K562 (cell line): ENCODE measurements around the gene TPX2. TPM values are rescaled to one million over a fixed set of nuclear protein-coding genes. Genes with fewer than 3 reads are reported as not detected.

Experiments
- ATAC-seq: fragments of 200-7000 bp; cut with Tn5 transposase; 3 replicates; pipeline ENCODE4 v1.9.1; 2020; ENCODE audit warnings: moderate library complexity
- BruUV-seq: library from RNA; stranded (reverse); fragments of 400-500 nt; replicated peaks from 2 replicates; lab custom pipeline; 2021; lab: Mats Ljungman, UMichigan
- CTCF ChIA-PET: fragments of 300-600 bp; formaldehyde crosslinking; extraction: SDS; loops from one replicate; lab custom pipeline; 2021; ENCODE audit warnings: low intra/inter-chr PET ratio; lab: Yijun Ruan, JAX
- POLR2A ChIA-PET: fragments of 300-600, 350-650 bp; sonication (Branson Sonifier 250); formaldehyde crosslinking; extraction: SDS; loops from one replicate; lab custom pipeline; 2021; ENCODE audit warnings: antibody characterized with exemption, inconsistent platforms; lab: Yijun Ruan, JAX
- DNase-seq, 4 experiments: peaks; one replicate each; pipeline versions ENCODE4 v3.0.0 to v3.0.0-alpha.2; 2011 to 2018; ENCODE audit warnings: low spot score in 3 of 4, mixed read lengths in 3 of 4; ENCODE audit errors: extremely low read depth in 1 of 4
- FAIRE-seq: peaks from 2 replicates; lab custom pipeline; 2011; peaks lifted over from hg19 to GRCh38; lab: Jason Lieb, UNC
- H2AFZ ChIP-seq: 2 replicates; pipeline ENCODE4 v1.6.0; 2011; ENCODE audit warnings: low read depth, low read length, control low read depth, inconsistent platforms
- H3K27ac ChIP-seq: fragments of 200-600 bp; 3 replicates; pipeline ENCODE4 v1.8.0; 2011; ENCODE audit warnings: low read depth, mild to moderate bottlenecking, control low read depth, inconsistent platforms, low read length, moderate library complexity, mixed read lengths; ENCODE audit errors: extremely low read depth
- H3K27me3 ChIP-seq, 2 experiments: fragments of 300-600 bp in 1 of 2; 2 replicates in 1 of 2; 3 replicates in 1 of 2; pipeline versions ENCODE4 v1.6.0 to v1.8.0; 2011; ENCODE audit warnings: inconsistent platforms in 2 of 2, low read length in 2 of 2, mild to moderate bottlenecking in 1 of 2, mixed read lengths in 1 of 2, moderate library complexity in 1 of 2; ENCODE audit not compliant: control insufficient read depth in 2 of 2, insufficient read depth in 2 of 2
- H3K36me3 ChIP-seq: fragments of 300-600 bp; 3 replicates; pipeline ENCODE4 v1.8.0; 2011; ENCODE audit warnings: mild to moderate bottlenecking, low read length, inconsistent platforms; ENCODE audit not compliant: control insufficient read depth, insufficient read depth
- H3K4me1 ChIP-seq, 2 experiments: fragments of 200-600 bp in 1 of 2; replicated peaks in 1 of 2; 2 replicates in 1 of 2; 3 replicates in 1 of 2; pipeline versions ENCODE4 v1.5.1 to v1.8.0; 2011; ENCODE audit warnings: inconsistent platforms in 2 of 2, low read length in 2 of 2, mild to moderate bottlenecking in 1 of 2, mixed read lengths in 1 of 2, moderate library complexity in 1 of 2; ENCODE audit not compliant: control insufficient read depth in 2 of 2, insufficient read depth in 2 of 2
- H3K4me2 ChIP-seq: 2 replicates; pipeline ENCODE4 v1.6.1; 2011; ENCODE audit warnings: low read length, control low read depth, inconsistent platforms, mixed read lengths; ENCODE audit not compliant: insufficient read depth
- H3K4me3 ChIP-seq: fragments of 200-600 bp; sonication (generic), shearing (Covaris generic); 2 replicates; pipeline ENCODE4 v1.5.1; 2016; ENCODE audit warnings: control low read depth, inconsistent platforms
- H3K79me2 ChIP-seq: fragments of 200-600 bp; 3 replicates; pipeline ENCODE4 v1.8.0; 2011; ENCODE audit warnings: low read length, inconsistent platforms; ENCODE audit not compliant: control insufficient read depth, insufficient read depth
- H3K9ac ChIP-seq, 2 experiments: 2 replicates each; pipeline versions ENCODE4 v1.6.0 to v1.6.1; 2011; ENCODE audit warnings: low read depth in 2 of 2, low read length in 2 of 2, control low read depth in 1 of 2, inconsistent platforms in 1 of 2, mild to moderate bottlenecking in 1 of 2, mixed read lengths in 1 of 2; ENCODE audit not compliant: insufficient read depth in 1 of 2
- H3K9me1 ChIP-seq: one replicate; pipeline ENCODE4 v1.6.0; 2011; ENCODE audit warnings: inconsistent platforms, mild to moderate bottlenecking, low read length, moderate library complexity; ENCODE audit not compliant: control insufficient read depth, insufficient read depth
- H3K9me3 ChIP-seq: replicated peaks from 2 replicates; pipeline ENCODE4 v1.5.1; 2011; ENCODE audit warnings: low read depth, low read length, inconsistent platforms; ENCODE audit not compliant: control insufficient read depth, insufficient read depth
- H4K20me1 ChIP-seq: replicated peaks from 2 replicates; pipeline ENCODE4 v1.6.1; 2011; ENCODE audit warnings: low read length, inconsistent platforms, mixed read lengths; ENCODE audit not compliant: control insufficient read depth, insufficient read depth
- ETV5 ChIP-seq: sonication (generic); formaldehyde crosslinking; IDR thresholded peaks from 2 replicates; pipeline ENCODE4 v1.4.0; 2020; ENCODE audit warnings: low read depth, mild to moderate bottlenecking, missing genetic modification reagents
- GABPA ChIP-seq: fragments of 200-800 bp; sonication (Bioruptor generic); conservative IDR thresholded peaks from 2 replicates; pipeline ENCODE4 v1.6.1; 2016; ENCODE audit warnings: low read depth, missing genetic modification characterization, missing compliant biosample characterization
- HDAC8 ChIP-seq: fragments of 450-650 bp; IDR thresholded peaks from 2 replicates; pipeline ENCODE4 v1.6.1; 2016; ENCODE audit warnings: mild to moderate bottlenecking, missing genetic modification characterization, moderate library complexity, missing compliant biosample characterization
- HNRNPK ChIP-seq: fragments of 200-400 bp; formaldehyde crosslinking; IDR thresholded peaks from one replicate; pipeline ENCODE4 v1.6.1; 2018; ENCODE audit warnings: mild to moderate bottlenecking, low read depth, low read length; ENCODE audit not compliant: poor library complexity, severe bottlenecking
- MYNN ChIP-seq, 2 experiments: sonication (generic); formaldehyde crosslinking in 1 of 2; IDR thresholded peaks; 2 replicates each; pipeline versions ENCODE4 v1.5.0 to v1.6.1; 2016 to 2020; ENCODE audit warnings: antibody characterized with exemption in 1 of 2, missing genetic modification reagents in 1 of 2
- PTRF ChIP-seq: fragments of 450-650 bp; IDR thresholded peaks from 2 replicates; pipeline ENCODE4 v1.6.1; 2016; ENCODE audit warnings: mild to moderate bottlenecking, missing genetic modification characterization, missing compliant biosample characterization
- SIRT6 ChIP-seq: IDR thresholded peaks from one replicate; pipeline ENCODE4 v1.6.1; 2012; ENCODE audit warnings: low read depth, mild to moderate bottlenecking, control low read depth, inconsistent platforms, low read length, moderate library complexity
- SLC30A9 ChIP-seq: fragments of 250-450 bp; sonication (Bioruptor Pico); IDR thresholded peaks from 2 replicates; pipeline ENCODE4 v1.8.0; 2022; ENCODE audit warnings: mild to moderate bottlenecking, moderate library complexity
- TFAM ChIP-seq: fragments of 250-450 bp; sonication (Bioruptor Pico); conservative IDR thresholded peaks from 2 replicates; pipeline ENCODE4 v1.5.0; 2021; ENCODE audit warnings: mild to moderate bottlenecking, moderate library complexity
- WHSC1 ChIP-seq: IDR thresholded peaks from one replicate; pipeline ENCODE4 v1.6.1; 2012; ENCODE audit warnings: low read length, control low read depth, inconsistent platforms
- ZFP1 ChIP-seq: fragments of 450-650 bp; formaldehyde crosslinking; IDR thresholded peaks from 2 replicates; pipeline ENCODE4 v1.4.0; 2020; ENCODE audit warnings: mild to moderate bottlenecking, mixed read lengths
- ZKSCAN3 ChIP-seq: fragments of 250-450 bp; sonication (Bioruptor Pico); IDR thresholded peaks from 2 replicates; pipeline ENCODE4 v1.4.0; 2020
- ZNF212 ChIP-seq: fragments of 450-650 bp; formaldehyde crosslinking; IDR thresholded peaks from 2 replicates; pipeline ENCODE4 v1.4.0; 2020; ENCODE audit warnings: mild to moderate bottlenecking
- ZNF583 ChIP-seq: fragments of 250-450 bp; sonication (Bioruptor Pico); IDR thresholded peaks from 2 replicates; pipeline ENCODE4 v1.4.0; 2020
- ZNF830 ChIP-seq: fragments of 250-450 bp; sonication (Bioruptor Pico); IDR thresholded peaks from 2 replicates; pipeline ENCODE4 v1.5.0; 2021; ENCODE audit warnings: mild to moderate bottlenecking
- WGBS: fragments of 100-300 bp; shearing (Covaris generic); methylation state at CpG from one replicate; pipeline ENCODE4 v1.1.6; 2016; ENCODE audit warnings: low coverage, mixed read lengths; ENCODE audit not compliant: insufficient coverage; ENCODE audit errors: missing lambda C conversion rate; 5-methylcytosine and 5-hydroxymethylcytosine counted together
- in situ Hi-C: fragments of 300-500 bp; cut with MboI; formaldehyde crosslinking; loops from 4 replicates; pipeline ENCODE4 v1.15.0; 2018; ENCODE audit warnings: inconsistent platforms, mixed read lengths
- intact Hi-C: fragments of 100-400 bp; cut with micrococcal nuclease; formaldehyde crosslinking; loops from 2 replicates; pipeline ENCODE4 v1.14.2; 2022
- polyA plus RNA-seq, 8 experiments: library from polyadenylated mRNA; depleted of rRNA in 4 of 8; stranded (reverse) in 5 of 8; unstranded in 3 of 8; fragments of >200 nt; fragmentation: Nextera tagmentation in 2 of 8; fragmentation: Illumina TruSeq in 1 of 8; extraction: Ambion mirVana in 2 of 8; extraction: Trizol in 1 of 8; gene quantifications; 2 replicates each; pipeline versions ENCODE4 v1.2.1 to v1.2.3, GENCODE V29; 2011 to 2014; ENCODE audit warnings: inconsistent platforms in 1 of 8, missing spikeins in 1 of 8
- total RNA-seq, 7 experiments: library from RNA; depleted of rRNA in 6 of 7; stranded (reverse); fragments of >200 nt in 6 of 7; fragmentation: Illumina TruSeq in 2 of 7; extraction: Trizol in 2 of 7; gene quantifications; 2 replicates each; pipeline versions ENCODE4 v1.2.1 to v1.2.3, GENCODE V29; 2011 to 2021; ENCODE audit warnings: low replicate concordance in 1 of 7
- TF ChIP-seq, protein P1 (sequence below): fragments of 200-800 bp; sonication (Bioruptor generic); IDR thresholded peaks from 2 replicates; pipeline ENCODE4 v1.6.1; 2017; ENCODE audit warnings: missing genetic modification characterization, missing compliant biosample characterization
- TF ChIP-seq, protein P2 (sequence below), 2 experiments: IDR thresholded peaks in 1 of 2; conservative IDR thresholded peaks in 1 of 2; 2 replicates each; pipeline ENCODE4 v1.6.1; 2016; ENCODE audit warnings: low read depth in 2 of 2, mild to moderate bottlenecking in 1 of 2, missing compliant biosample characterization in 1 of 2, missing genetic modification characterization in 1 of 2, moderate library complexity in 1 of 2

The TPX2 gene
- total and polyA plus RNA-seq, 9 of the 15 experiments (the other 6 are each of a cell fraction or from before 2014, with no cell fraction given), result 48.0 to 241 (median 133) TPM

DNA sequence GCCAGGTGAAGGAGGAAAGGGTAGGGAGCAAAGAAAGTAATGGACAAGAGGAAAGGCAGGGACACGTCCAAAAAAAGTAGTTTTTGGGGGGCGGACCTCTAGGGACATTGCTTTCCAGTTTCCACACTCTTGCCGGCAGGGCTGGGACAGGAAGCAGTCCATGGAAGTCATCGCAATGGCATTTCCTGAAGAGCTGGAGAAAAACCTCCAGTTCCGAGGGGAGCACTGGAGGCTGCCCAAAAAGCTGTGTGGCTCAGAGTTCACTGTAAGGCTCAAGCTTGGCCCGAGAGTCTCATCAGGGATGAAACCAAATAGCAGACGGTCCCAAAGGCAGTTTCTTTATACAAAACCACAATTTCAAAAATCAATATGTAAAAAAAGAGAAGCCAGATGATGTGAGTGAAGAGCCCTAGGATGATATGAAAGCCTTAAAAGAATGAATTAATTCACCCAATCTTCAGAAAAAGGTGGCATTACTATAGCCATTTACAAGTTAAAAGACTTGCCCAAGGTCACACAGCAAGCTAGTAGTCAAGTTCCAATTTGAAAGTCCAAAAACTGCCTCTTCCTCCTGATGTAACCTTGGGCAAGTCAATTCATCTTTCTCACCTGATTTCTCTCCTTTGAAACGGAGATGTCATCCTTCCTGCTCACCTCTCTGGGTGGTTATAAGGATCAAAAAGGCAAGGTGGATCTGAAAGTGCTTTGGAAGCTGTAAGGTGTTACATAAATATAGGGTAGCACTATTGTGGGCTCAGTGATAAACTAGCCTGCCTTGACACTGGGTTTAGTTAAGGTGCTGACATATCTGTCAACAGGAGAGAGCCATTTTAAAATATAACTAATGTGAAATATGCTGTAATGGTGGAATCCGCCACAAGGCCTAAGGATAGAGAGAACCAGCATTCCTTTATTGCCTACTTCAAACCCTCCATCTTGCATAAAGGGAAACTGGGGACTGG is 25.5 kb upstream of the TPX2 start:
- in situ Hi-C loops (no loop called here), intact Hi-C loops (no loop called here)
- Histone ChIP-seq H3K4me2 (peak overlapping the region; percentile 79), H4K20me1 (peaks cover 33% of the 10 kb centered on the region), H3K9me1 (peaks cover 3% of the 10 kb centered on the region), H3K9me3 (no peaks in the 10 kb centered on the region), H3K9ac (peak overlapping the region; percentile 51 to 76; a peak in 3 of 4 replicates), H3K27ac (peak overlapping the region; percentile 44; the same call in 2 of the 3 replicates), H3K36me3 (peaks cover 91% of the 10 kb centered on the region), H3K27me3 (no peaks in the 10 kb centered on the region), H3K4me3 (0 out of 2 replicates have a peak overlapping the region, but pooled peaks have one; percentile 4), H2AFZ (no peak overlapping the region), H3K79me2 (peaks cover 98% of the 10 kb centered on the region), H3K4me1 (peaks cover 34 to 74% of the 10 kb centered on the region in 2 experiments)
- CTCF ChIA-PET, result no interaction called here
- BruUV-seq, result no TSS peak
- DNase-seq, result no peak
- no peak for ATAC-seq
- no peak for FAIRE-seq
- POLR2A ChIA-PET, result interaction anchor here (0.9 to 1.3 kb wide), 4 partner anchors 28 to 52 kb away, joined by 3 to 5 read pairs (median 4); no protein-coding TSS in a partner anchor
- WGBS, result 39% methylated on average over 9 of the region's 9 CpGs
- TF ChIP-seq, protein P1, sequence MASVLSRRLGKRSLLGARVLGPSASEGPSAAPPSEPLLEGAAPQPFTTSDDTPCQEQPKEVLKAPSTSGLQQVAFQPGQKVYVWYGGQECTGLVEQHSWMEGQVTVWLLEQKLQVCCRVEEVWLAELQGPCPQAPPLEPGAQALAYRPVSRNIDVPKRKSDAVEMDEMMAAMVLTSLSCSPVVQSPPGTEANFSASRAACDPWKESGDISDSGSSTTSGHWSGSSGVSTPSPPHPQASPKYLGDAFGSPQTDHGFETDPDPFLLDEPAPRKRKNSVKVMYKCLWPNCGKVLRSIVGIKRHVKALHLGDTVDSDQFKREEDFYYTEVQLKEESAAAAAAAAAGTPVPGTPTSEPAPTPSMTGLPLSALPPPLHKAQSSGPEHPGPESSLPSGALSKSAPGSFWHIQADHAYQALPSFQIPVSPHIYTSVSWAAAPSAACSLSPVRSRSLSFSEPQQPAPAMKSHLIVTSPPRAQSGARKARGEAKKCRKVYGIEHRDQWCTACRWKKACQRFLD, result 0 out of 2 replicates have a peak, but pooled peaks have one; percentile 21
- TF ChIP-seq WHSC1 (no peak), TFAM (CRISPR knock-in tag) (no peak), ZKSCAN3 (CRISPR knock-in tag) (no peak), PTRF (tag) (no peak), GABPA (0 out of 2 replicates have a peak, but pooled peaks have one; percentile 10), SLC30A9 (no peak), ETV5 (CRISPR knock-in tag) (0 out of 2 replicates have a peak, but pooled peaks have one; percentile 45), HDAC8 (tag) (no peak), ZNF212 (no peak), HNRNPK (no peak), ZNF830 (CRISPR knock-in tag) (no peak), ZNF583 (no peak), ZFP1 (CRISPR knock-in tag) (no peak), SIRT6 (no peak), MYNN (IDR thresholded peaks at IDR 0.05) (no peak), MYNN (CRISPR knock-in tag; IDR thresholded peaks at IDR 0.05) (no peak)
- TF ChIP-seq, protein P2, sequence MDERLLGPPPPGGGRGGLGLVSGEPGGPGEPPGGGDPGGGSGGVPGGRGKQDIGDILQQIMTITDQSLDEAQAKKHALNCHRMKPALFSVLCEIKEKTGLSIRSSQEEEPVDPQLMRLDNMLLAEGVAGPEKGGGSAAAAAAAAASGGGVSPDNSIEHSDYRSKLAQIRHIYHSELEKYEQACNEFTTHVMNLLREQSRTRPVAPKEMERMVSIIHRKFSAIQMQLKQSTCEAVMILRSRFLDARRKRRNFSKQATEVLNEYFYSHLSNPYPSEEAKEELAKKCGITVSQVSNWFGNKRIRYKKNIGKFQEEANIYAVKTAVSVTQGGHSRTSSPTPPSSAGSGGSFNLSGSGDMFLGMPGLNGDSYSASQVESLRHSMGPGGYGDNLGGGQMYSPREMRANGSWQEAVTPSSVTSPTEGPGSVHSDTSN (CRISPR knock-in tag; IDR thresholded peaks at IDR 0.05; ENCODE audit: low read depth), result no peak
- TF ChIP-seq, protein P2 (tag; conservative IDR thresholded peaks at IDR 0.05; ENCODE audit: low read depth), result peak; percentile 37; the same call in 1 of the 2 replicates
